ENCODE measurements around the gene SLC16A3. TPM values are rescaled to one million over a fixed set of nuclear protein-coding genes. Genes with fewer than 3 reads are reported as not detected.
A peak's percentile ranks its signal among the peaks of the same experiment; 100 is the strongest.

SLC16A3 gene
- total and polyA plus RNA-seq, 9 of the 15 experiments (the other 6 are each of a cell fraction or from before 2014, with no cell fraction given) = 0.11 to 5.4 (median 1.2) TPM; not detected in 2

GRCh38 chr17:82239401-82239925 lies 10.6 kb downstream of the SLC16A3 start (continued):
- TF ChIP-seq ZNF512 (tag; IDR thresholded peaks at IDR 0.05) = no peak
- no peak for TF ChIP-seq TCF7 (IDR thresholded peaks at IDR 0.05; ENCODE audit: borderline replicate concordance)

GRCh38 chr17:82239926-82240505 lies 11.2 kb downstream of the SLC16A3 start:
- H3K9me1 ChIP-seq (ENCODE audit: control insufficient read depth, insufficient read depth, low read length) = no peaks in the 10 kb centered on the region
- peaks cover 39% of the 10 kb centered on the region for H3K36me3 ChIP-seq (ENCODE audit: control insufficient read depth, insufficient read depth, low read length)
- WGBS (ENCODE audit: insufficient coverage, low coverage, missing lambda C conversion rate) = 88% methylated on average over 20 of the region's 22 CpGs
- no peaks in the 10 kb centered on the region for H3K27me3 ChIP-seq (ENCODE audit: control insufficient read depth in 2 of 2, insufficient read depth in 2 of 2, low read length in 2 of 2)
- peak overlapping the region; percentile 73; the same call in 2 of the 3 replicates for H3K27ac ChIP-seq (ENCODE audit: extremely low read depth, low read depth, low read length)
- DNase-seq (ENCODE audit: extremely low read depth in 1 of 4, low spot score in 3 of 4) = no peak
- peaks cover 56 to 94% of the 10 kb centered on the region in 2 experiments for H3K4me1 ChIP-seq (replicated peaks in 1 of 2; ENCODE audit: control insufficient read depth in 2 of 2, insufficient read depth in 2 of 2, low read length in 2 of 2)
- H3K9me3 ChIP-seq (replicated peaks; ENCODE audit: control insufficient read depth, insufficient read depth, low read depth, low read length) = no peaks in the 10 kb centered on the region
- BruUV-seq (replicated peaks) = no TSS peak
- in situ Hi-C loops (cut with MboI) (loop anchor here (5.0 kb wide), 1 partner anchor 67 kb away; no protein-coding TSS in a partner anchor), intact Hi-C loops (cut with micrococcal nuclease) (loop anchor here (2.0 to 5.0 kb wide), 3 partner anchors 81 to 175 kb away; no protein-coding TSS in a partner anchor)
- peak overlapping the region in 1 of 2 experiments; percentile 90; a peak in 2 of 4 replicates for H3K9ac ChIP-seq (ENCODE audit: insufficient read depth in 1 of 2, low read depth in 2 of 2, low read length in 2 of 2)
- ChIA-PET POLR2A (interaction anchor here (1.0 kb wide), 1 partner anchor 21 kb away, joined by 3 read pairs; no protein-coding TSS in a partner anchor), CTCF (ENCODE audit: low intra/inter-chr PET ratio) (no interaction called here)
- no peak overlapping the region for H2AFZ ChIP-seq (ENCODE audit: low read depth, low read length)
- TF ChIP-seq POLR2G (IDR thresholded peaks at IDR 0.05; ENCODE audit: low read depth, low read length) (peak; percentile 54; the same call in 1 of the 2 replicates), TCF7L2 (IDR thresholded peaks at IDR 0.05; ENCODE audit: low read depth, low read length) (no peak), ZNF217 (CRISPR knock-in tag; IDR thresholded peaks at IDR 0.05) (no peak), ZNF133 (CRISPR knock-in tag; IDR thresholded peaks at IDR 0.05) (no peak), ZNF655 (CRISPR knock-in tag; IDR thresholded peaks at IDR 0.05) (no peak), ZNF589 (CRISPR knock-in tag; IDR thresholded peaks at IDR 0.05; ENCODE audit: low read depth) (no peak), CBX5 (IDR thresholded peaks at IDR 0.05; ENCODE audit: borderline replicate concordance, low read depth) (no peak), ATF6 (CRISPR knock-in tag; IDR thresholded peaks at IDR 0.05) (no peak), ZBTB33 (CRISPR knock-in tag; IDR thresholded peaks at IDR 0.05) (peak; percentile 42; the same call in 1 of the 2 replicates)
- H3K4me2 ChIP-seq (ENCODE audit: insufficient read depth, low read length) = no peak overlapping the region; the same call in 1 of the 2 replicates
- no peak overlapping the region for H3K4me3 ChIP-seq
- H4K20me1 ChIP-seq (replicated peaks; ENCODE audit: control insufficient read depth, insufficient read depth, low read length) = 0 out of 2 replicates have a peak, but pooled peaks cover 2% of the 10 kb centered on the region
- H3K79me2 ChIP-seq (ENCODE audit: control insufficient read depth, insufficient read depth, low read length) = peaks cover 48% of the 10 kb centered on the region
- no peak for FAIRE-seq
- ATAC-seq = no peak
